Ovary (tissue), 3 donors: ENCODE measurements around the gene RAD9B.
"Not testable (repeated sequence)": the region's sequence is repeated elsewhere in the genome, so short reads cannot be mapped to it uniquely, and the experiment has no call there.

ENCODE experiments used
- EP300 ChIP-seq: sonication (generic); formaldehyde crosslinking; IDR thresholded peaks from one replicate; pipeline ENCODE4 v1.6.1; 2017; ENCODE audit warnings: antibody characterized with exemption
- POLR2A ChIP-seq: fragments of 450-650 bp; IDR thresholded peaks from one replicate; pipeline ENCODE4 v1.6.1; 2017; ENCODE audit warnings: antibody characterized with exemption, mild to moderate bottlenecking, moderate library complexity
- TF ChIP-seq, protein P1 (sequence below), 3 donors: fragments of 450-650 bp in 2 of 3; fragments of 200-600 bp in 1 of 3; IDR thresholded peaks; one replicate each; pipeline versions ENCODE4 v1.5.1 to v1.8.0; 2016 to 2022; ENCODE audit warnings: antibody characterized with exemption in 3 of 3, mild to moderate bottlenecking in 1 of 3
- donor health status: DM: no; HTN: no; CAD: no.

- not testable (repeated sequence) for TF ChIP-seq EP300, POLR2A
- TF ChIP-seq, protein P1, sequence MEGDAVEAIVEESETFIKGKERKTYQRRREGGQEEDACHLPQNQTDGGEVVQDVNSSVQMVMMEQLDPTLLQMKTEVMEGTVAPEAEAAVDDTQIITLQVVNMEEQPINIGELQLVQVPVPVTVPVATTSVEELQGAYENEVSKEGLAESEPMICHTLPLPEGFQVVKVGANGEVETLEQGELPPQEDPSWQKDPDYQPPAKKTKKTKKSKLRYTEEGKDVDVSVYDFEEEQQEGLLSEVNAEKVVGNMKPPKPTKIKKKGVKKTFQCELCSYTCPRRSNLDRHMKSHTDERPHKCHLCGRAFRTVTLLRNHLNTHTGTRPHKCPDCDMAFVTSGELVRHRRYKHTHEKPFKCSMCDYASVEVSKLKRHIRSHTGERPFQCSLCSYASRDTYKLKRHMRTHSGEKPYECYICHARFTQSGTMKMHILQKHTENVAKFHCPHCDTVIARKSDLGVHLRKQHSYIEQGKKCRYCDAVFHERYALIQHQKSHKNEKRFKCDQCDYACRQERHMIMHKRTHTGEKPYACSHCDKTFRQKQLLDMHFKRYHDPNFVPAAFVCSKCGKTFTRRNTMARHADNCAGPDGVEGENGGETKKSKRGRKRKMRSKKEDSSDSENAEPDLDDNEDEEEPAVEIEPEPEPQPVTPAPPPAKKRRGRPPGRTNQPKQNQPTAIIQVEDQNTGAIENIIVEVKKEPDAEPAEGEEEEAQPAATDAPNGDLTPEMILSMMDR (IDR thresholded peaks at IDR 0.05): not testable (repeated sequence)
Observed at GRCh38 chr12:110545259-110545658, 43.1 kb downstream of the RAD9B start.
